Liver (tissue), 9 donors: ENCODE results near the gene CROCC2. TPM values are rescaled to one million over a fixed set of nuclear protein-coding genes. Genes with fewer than 3 reads are reported as not detected.
A peak's percentile ranks its signal among the peaks of the same experiment; 100 is the strongest.

ENCODE experiments used
- DNase-seq: peaks from one replicate; pipeline ENCODE4 v3.0.0-alpha.2; 2017; ENCODE audit warnings: low spot score
- H3K27ac ChIP-seq, 2 donors: one replicate each; pipeline ENCODE4 v1.7.0; 2013; ENCODE audit warnings: inconsistent platforms in 2 of 2, low read length in 2 of 2, control low read depth in 1 of 2, low read depth in 1 of 2, mild to moderate bottlenecking in 1 of 2
- H3K27me3 ChIP-seq, 4 donors: one replicate each; pipeline versions ENCODE4 v1.6.1 to v1.7.0; 2013; ENCODE audit warnings: low read length in 3 of 4, inconsistent platforms in 1 of 4, mild to moderate bottlenecking in 1 of 4, moderate library complexity in 1 of 4; ENCODE audit not compliant: control insufficient read depth in 4 of 4, insufficient read depth in 4 of 4
- H3K36me3 ChIP-seq, 4 donors: one replicate each; pipeline versions ENCODE4 v1.6.1 to v1.7.0; 2013; ENCODE audit warnings: low read length in 3 of 4, mild to moderate bottlenecking in 3 of 4, low read depth in 1 of 4, moderate library complexity in 1 of 4; ENCODE audit not compliant: control insufficient read depth in 4 of 4, insufficient read depth in 3 of 4
- H3K4me1 ChIP-seq, 4 donors: one replicate each; pipeline versions ENCODE4 v1.6.1 to v1.7.0; 2013; ENCODE audit warnings: low read length in 3 of 4, mild to moderate bottlenecking in 3 of 4, moderate library complexity in 1 of 4; ENCODE audit not compliant: control insufficient read depth in 4 of 4, insufficient read depth in 4 of 4
- H3K4me3 ChIP-seq, 3 donors: one replicate each; pipeline versions ENCODE4 v1.6.1 to v1.7.0; 2013; ENCODE audit warnings: low read length in 3 of 3, control low read depth in 1 of 3, low read depth in 1 of 3, mild to moderate bottlenecking in 1 of 3
- H3K9ac ChIP-seq, 2 donors: one replicate each; pipeline ENCODE4 v1.7.0; 2013; ENCODE audit warnings: low read length in 2 of 2, mild to moderate bottlenecking in 2 of 2, moderate library complexity in 2 of 2, control low read depth in 1 of 2, low read depth in 1 of 2
- H3K9me3 ChIP-seq, 4 donors: one replicate each; pipeline versions ENCODE4 v1.6.1 to v1.7.0; 2013; ENCODE audit warnings: low read length in 3 of 4; ENCODE audit not compliant: control insufficient read depth in 4 of 4
- CTCF ChIP-seq: fragments of 150-350 bp; IDR thresholded peaks from 2 replicates; pipeline ENCODE4 v1.5.1; 2017; ENCODE audit warnings: improper control_type of control experiment, low read depth, low read length; ENCODE audit not compliant: missing input control
- FOXA1 ChIP-seq: IDR thresholded peaks from 2 replicates; pipeline ENCODE4 v1.6.1; 2016; ENCODE audit warnings: antibody characterized with exemption
- FOXA2 ChIP-seq: IDR thresholded peaks from 2 replicates; pipeline ENCODE4 v1.6.1; 2016; ENCODE audit warnings: antibody characterized with exemption
- GABPA ChIP-seq, 2 donors: IDR thresholded peaks in 1 of 2; conservative IDR thresholded peaks in 1 of 2; 2 replicates each; pipeline ENCODE4 v1.6.1; 2016; ENCODE audit warnings: antibody characterized with exemption in 2 of 2, mild to moderate bottlenecking in 1 of 2, moderate library complexity in 1 of 2
- HNF4A ChIP-seq, 2 donors: conservative IDR thresholded peaks; 2 replicates each; pipeline ENCODE4 v1.6.1; 2016; ENCODE audit warnings: antibody characterized with exemption in 2 of 2, mild to moderate bottlenecking in 2 of 2
- HNF4G ChIP-seq: IDR thresholded peaks from 2 replicates; pipeline ENCODE4 v1.6.1; 2016; ENCODE audit warnings: antibody characterized with exemption
- JUND ChIP-seq, 2 donors: IDR thresholded peaks; 2 replicates each; pipeline ENCODE4 v1.6.1; 2016; ENCODE audit warnings: antibody characterized with exemption in 2 of 2
- NR2F2 ChIP-seq: IDR thresholded peaks from 2 replicates; pipeline ENCODE4 v1.6.1; 2016; ENCODE audit warnings: antibody characterized with exemption
- RAD21 ChIP-seq, 2 donors: IDR thresholded peaks; 2 replicates each; pipeline ENCODE4 v1.6.1; 2016; ENCODE audit warnings: antibody characterized with exemption in 2 of 2, mild to moderate bottlenecking in 2 of 2
- RXRA ChIP-seq, 2 donors: IDR thresholded peaks; 2 replicates each; pipeline ENCODE4 v1.6.1; 2017 to 2018; ENCODE audit warnings: antibody characterized with exemption in 2 of 2, mild to moderate bottlenecking in 1 of 2
- YY1 ChIP-seq: IDR thresholded peaks from 2 replicates; pipeline ENCODE4 v1.6.1; 2016; ENCODE audit warnings: antibody characterized with exemption, mild to moderate bottlenecking
- ZBTB33 ChIP-seq: IDR thresholded peaks from 2 replicates; pipeline ENCODE4 v1.6.1; 2016; ENCODE audit warnings: antibody characterized with exemption
- WGBS: extraction: QIAGEN DNeasy Blood & Tissue Kit; methylation state at CpG from one replicate; pipeline ENCODE4 v1.1.7; 2013; 5-methylcytosine and 5-hydroxymethylcytosine counted together
- polyA plus RNA-seq, 2 donors: library from polyadenylated mRNA; stranded (reverse) in 1 of 2; unstranded in 1 of 2; fragments of 200-250 nt in 1 of 2; fragments of >200 nt in 1 of 2; fragmentation: Nextera tagmentation in 1 of 2; extraction: Ambion mirVana in 1 of 2; gene quantifications; one replicate each; pipeline versions ENCODE4 v1.2.1 to v1.2.3, GENCODE V29; 2013 to 2015
- total RNA-seq, 2 donors: library from RNA; depleted of rRNA; stranded (reverse); fragments of >200 nt; gene quantifications; one replicate each; pipeline ENCODE4 v1.2.3, GENCODE V29; 2014
- donor health status: healthy.
- donor health status: healthy.
- donor health status: healthy.
- donor health status: healthy.
- donor health status: healthy.

Gene CROCC2
- total and polyA plus RNA-seq, 4 donors: under 0.01 to 0.13 (median 0.05) TPM

GRCh38 chr2:240988571-240989271 lies 82.6 kb downstream of the CROCC2 start:
- H3K4me3 ChIP-seq: no peak overlapping the region
- DNase-seq: no peak
- 91% methylated on average over 6 of the region's 6 CpGs for WGBS
- TF ChIP-seq NR2F2 (no peak), JUND (IDR thresholded peaks at IDR 0.05) (no peak), GABPA (IDR thresholded peaks at IDR 0.05 in 1 of 2, conservative IDR thresholded peaks at IDR 0.05 in 1 of 2) (no peak), FOXA2 (no peak), YY1 (no peak), ZBTB33 (no peak), RXRA (IDR thresholded peaks at IDR 0.05) (no peak)
- H3K9ac ChIP-seq: no peak overlapping the region
- no peaks in the 10 kb centered on the region for H3K9me3 ChIP-seq
- H3K36me3 ChIP-seq: no peaks in the 10 kb centered on the region
- H3K27ac ChIP-seq: peak overlapping the region in 1 of 2 donors; percentile 70
- H3K27me3 ChIP-seq: no peaks in the 10 kb centered on the region
- H3K4me1 ChIP-seq: peaks cover 23 to 52% (median 45%) of the 10 kb centered on the region in 4 donors

GRCh38 chr2:240989451-240990265 lies 83.5 kb downstream of the CROCC2 start:
- WGBS: 76% methylated on average over 17 of the region's 17 CpGs
- Histone ChIP-seq H3K9me3 (no peaks in the 10 kb centered on the region), H3K27me3 (no peaks in the 10 kb centered on the region), H3K27ac (no peak overlapping the region), H3K36me3 (no peaks in the 10 kb centered on the region), H3K9ac (peak overlapping the region in 1 of 2 donors; percentile 21), H3K4me1 (peaks cover 22 to 51% (median 40%) of the 10 kb centered on the region in 4 donors), H3K4me3 (no peak overlapping the region)
- TF ChIP-seq HNF4G (no peak), FOXA1 (no peak), HNF4A (conservative IDR thresholded peaks at IDR 0.05) (peak in 1 of 2 donors; percentile 15), ZBTB33 (no peak), CTCF (peak; percentile 59), RAD21 (IDR thresholded peaks at IDR 0.05) (peak; percentile 63 to 77), JUND (IDR thresholded peaks at IDR 0.05) (no peak), YY1 (no peak)
- DNase-seq: no peak
